ENCODE results near the gene NELL2. TPM values are rescaled to one million over a fixed set of nuclear protein-coding genes. Genes with fewer than 3 reads are reported as not detected.

Gene NELL2
- total RNA-seq, 4 donors from 2014 or later: 1.1 to 22.9 (median 15.6) TPM

DNA sequence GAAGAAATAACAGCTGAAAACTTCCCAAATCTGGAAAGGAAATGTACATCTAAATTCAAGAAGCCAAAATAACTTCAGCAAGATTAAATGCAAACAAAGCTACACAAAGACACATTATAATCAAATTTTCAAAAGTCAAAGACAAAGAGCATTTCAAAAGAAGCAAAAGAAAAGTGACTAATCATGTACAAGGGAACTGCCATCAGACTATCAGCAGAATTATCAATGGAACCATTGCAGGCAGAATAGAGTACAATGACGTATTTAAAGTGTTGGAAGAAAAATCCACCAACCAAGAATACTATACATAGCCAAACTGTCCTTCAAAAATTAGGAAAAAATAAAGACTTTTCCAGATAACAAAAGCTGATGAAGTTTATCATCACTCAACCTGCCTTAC lies 147.5 kb downstream of the NELL2 start:
- no peak for ATAC-seq (ENCODE audit: low FRiP score)
- no peak for DNase-seq (ENCODE audit: low spot score)
- TF ChIP-seq, protein P1, sequence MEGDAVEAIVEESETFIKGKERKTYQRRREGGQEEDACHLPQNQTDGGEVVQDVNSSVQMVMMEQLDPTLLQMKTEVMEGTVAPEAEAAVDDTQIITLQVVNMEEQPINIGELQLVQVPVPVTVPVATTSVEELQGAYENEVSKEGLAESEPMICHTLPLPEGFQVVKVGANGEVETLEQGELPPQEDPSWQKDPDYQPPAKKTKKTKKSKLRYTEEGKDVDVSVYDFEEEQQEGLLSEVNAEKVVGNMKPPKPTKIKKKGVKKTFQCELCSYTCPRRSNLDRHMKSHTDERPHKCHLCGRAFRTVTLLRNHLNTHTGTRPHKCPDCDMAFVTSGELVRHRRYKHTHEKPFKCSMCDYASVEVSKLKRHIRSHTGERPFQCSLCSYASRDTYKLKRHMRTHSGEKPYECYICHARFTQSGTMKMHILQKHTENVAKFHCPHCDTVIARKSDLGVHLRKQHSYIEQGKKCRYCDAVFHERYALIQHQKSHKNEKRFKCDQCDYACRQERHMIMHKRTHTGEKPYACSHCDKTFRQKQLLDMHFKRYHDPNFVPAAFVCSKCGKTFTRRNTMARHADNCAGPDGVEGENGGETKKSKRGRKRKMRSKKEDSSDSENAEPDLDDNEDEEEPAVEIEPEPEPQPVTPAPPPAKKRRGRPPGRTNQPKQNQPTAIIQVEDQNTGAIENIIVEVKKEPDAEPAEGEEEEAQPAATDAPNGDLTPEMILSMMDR (IDR thresholded peaks at IDR 0.05): no peak

DNA sequence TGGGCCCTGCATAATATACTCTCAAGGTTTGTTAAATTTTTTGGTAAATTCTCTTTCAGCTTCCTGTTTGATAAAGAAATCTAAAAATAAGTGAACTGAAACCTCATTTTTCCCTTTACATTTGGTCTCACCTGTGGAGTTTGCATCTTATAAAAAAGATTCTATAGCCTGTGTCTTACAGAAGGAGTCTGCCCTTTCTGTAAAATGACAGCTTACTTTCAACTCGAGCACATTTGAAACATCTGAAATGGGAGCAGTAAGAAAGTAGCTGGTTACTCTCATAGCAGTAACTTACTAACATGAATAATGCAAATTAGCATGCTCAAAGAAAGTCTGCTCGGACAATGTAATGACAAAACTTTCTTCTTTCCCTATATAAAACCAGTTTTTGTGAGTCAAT lies 155.8 kb downstream of the NELL2 start:
- no peak for DNase-seq (ENCODE audit: low spot score)
- TF ChIP-seq, protein P1 (IDR thresholded peaks at IDR 0.05): no peak
- no peak for ATAC-seq (ENCODE audit: low FRiP score)

DNA sequence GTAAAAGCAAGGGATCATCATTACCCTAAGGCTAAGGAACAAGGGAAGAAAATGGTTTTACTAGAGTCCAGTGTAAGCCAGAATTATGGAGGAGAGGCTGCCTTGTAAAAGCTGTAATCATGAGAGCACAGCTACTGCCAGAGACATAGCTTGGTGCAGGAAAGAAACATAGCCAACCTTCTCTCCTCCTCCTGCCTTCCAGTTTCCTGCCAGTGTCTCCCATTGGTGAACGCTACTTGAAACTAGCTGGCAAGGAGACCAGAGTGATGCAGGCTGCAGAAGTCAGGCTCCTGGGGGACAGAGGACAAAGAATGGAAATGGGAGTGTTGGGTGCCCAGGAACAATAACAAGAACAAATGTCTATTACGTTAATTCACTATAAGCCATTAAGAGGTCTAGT lies 158.5 kb downstream of the NELL2 start:
- DNase-seq (ENCODE audit: low spot score) (no peak), ATAC-seq (ENCODE audit: low FRiP score) (no peak)
- TF ChIP-seq, protein P1 (IDR thresholded peaks at IDR 0.05): no peak

DNA sequence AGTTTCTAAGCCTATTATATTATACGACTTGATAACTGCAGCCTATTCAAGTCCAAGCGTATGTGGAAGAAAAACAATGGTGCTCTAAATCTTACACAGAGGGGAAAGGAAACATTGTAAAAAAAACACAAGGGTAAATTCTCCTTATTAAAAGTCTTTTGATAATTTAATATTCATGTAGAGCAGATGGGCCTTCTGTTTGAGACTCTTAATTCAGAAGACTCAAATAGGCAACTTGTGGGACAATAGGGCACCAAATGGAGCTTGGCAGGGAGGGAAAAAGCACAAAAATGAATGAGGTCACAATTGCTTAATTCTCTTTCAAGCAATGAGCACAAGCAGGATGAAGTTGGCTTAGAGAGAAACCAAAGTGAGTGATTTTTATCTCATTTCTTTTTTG lies 159.4 kb downstream of the NELL2 start:
- no peak for ATAC-seq (ENCODE audit: low FRiP score)
- TF ChIP-seq, protein P1 (IDR thresholded peaks at IDR 0.05): no peak
- no peak for DNase-seq (ENCODE audit: low spot score)

DNA sequence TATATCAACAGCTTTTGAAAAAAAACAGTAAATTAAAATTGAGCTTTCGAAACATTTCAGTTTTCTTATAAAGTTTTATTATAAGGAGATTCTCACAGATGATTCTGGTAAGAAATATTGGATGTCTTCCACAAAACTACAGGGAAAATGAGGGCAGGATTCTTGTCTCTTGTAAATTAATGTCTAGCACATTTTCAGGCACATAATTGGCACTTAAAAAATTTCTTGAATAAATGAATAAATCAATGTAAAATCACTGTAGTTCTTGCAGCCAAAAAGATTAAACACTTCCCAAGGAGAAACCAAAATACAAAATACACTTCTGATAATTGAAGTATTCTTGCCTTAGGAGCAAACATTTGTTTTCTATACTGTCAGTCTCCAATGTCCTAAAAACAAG lies 164.4 kb downstream of the NELL2 start:
- TF ChIP-seq, protein P1 (IDR thresholded peaks at IDR 0.05): no peak
- DNase-seq (ENCODE audit: low spot score): no peak
- ATAC-seq (ENCODE audit: low FRiP score): no peak

DNA sequence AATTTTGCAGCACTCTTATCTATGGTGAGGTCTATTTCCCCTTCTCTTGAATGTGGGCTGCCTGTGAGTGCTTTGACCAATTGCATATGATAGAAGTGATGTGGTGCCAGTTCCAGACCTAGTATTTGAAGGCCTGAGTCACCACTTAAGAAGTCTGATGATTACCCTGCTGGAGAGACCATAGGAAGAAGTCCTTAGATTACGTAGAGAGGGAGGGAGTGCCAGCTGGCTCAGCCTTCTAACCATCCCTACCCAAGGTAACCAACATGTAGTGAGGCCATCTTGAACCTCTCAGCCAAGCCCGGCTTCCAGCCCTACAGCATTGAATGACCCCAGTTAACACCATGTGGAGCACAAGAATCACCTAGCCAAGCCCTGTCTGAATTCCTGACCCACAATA lies 166.9 kb downstream of the NELL2 start:
- TF ChIP-seq, protein P1 (IDR thresholded peaks at IDR 0.05): no peak
- ATAC-seq (ENCODE audit: low FRiP score) (no peak), DNase-seq (ENCODE audit: low spot score) (no peak)

DNA sequence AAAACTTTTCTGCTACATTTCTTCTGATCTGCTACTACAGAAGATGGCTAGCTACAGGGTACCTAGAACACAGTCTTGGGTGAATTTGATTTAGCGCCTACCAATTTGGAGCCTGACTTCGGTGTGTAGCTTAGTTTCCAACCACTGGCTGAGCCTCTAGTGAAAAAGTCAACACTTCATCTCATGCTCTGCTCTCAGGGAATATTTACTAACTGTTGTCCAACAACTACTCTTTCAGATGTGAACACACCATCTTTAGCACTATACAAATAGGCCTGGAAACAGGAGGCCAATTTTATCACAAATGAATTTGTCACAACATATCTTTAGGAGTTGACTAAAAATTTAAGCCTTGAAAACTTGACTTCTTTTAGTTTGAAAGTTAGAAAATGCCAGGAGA lies 167.9 kb downstream of the NELL2 start:
- DNase-seq (ENCODE audit: low spot score) (no peak), ATAC-seq (ENCODE audit: low FRiP score) (no peak)
- TF ChIP-seq, protein P1 (IDR thresholded peaks at IDR 0.05): no peak

Measured in omental fat pad (tissue), 4 donors.